KMS-11 (cell line): Measurements from ENCODE around the gene PTPRT.

Experiments used
- H2AFZ ChIP-seq: fragments of 200-600 bp; sonication (generic); 2 replicates; pipeline ENCODE4 v1.6.1; 2016; ENCODE audit warnings: antibody characterized with exemption, mixed run types, low read depth
- H3K27ac ChIP-seq: fragments of 200-600 bp; sonication (generic); 2 replicates; pipeline ENCODE4 v1.6.1; 2016; ENCODE audit warnings: mild to moderate bottlenecking, mixed run types
- H3K27me3 ChIP-seq: fragments of 200-600 bp; sonication (generic); 2 replicates; pipeline ENCODE4 v1.6.1; 2017; ENCODE audit warnings: mild to moderate bottlenecking, low read depth, mixed run types, moderate library complexity; ENCODE audit not compliant: insufficient read depth
- H3K36me3 ChIP-seq: fragments of 200-600 bp; sonication (generic); 2 replicates; pipeline ENCODE4 v1.6.1; 2017; ENCODE audit warnings: mild to moderate bottlenecking, mixed run types; ENCODE audit not compliant: insufficient read depth
- H3K4me1 ChIP-seq: fragments of 200-600 bp; sonication (generic); 2 replicates; pipeline ENCODE4 v1.6.1; 2016; ENCODE audit warnings: mild to moderate bottlenecking, low read depth, mixed run types; ENCODE audit not compliant: poor library complexity, severe bottlenecking
- H3K4me2 ChIP-seq: fragments of 200-600 bp; sonication (generic); 2 replicates; pipeline ENCODE4 v1.7.0; 2016; ENCODE audit warnings: mild to moderate bottlenecking, mixed run types
- H3K4me3 ChIP-seq: fragments of 200-600 bp; sonication (generic); IDR thresholded peaks from 2 replicates; pipeline ENCODE4 v1.6.1; 2017; ENCODE audit warnings: low read depth, low read length, mixed read lengths; ENCODE audit not compliant: insufficient read depth
- H3K79me2 ChIP-seq: fragments of 200-600 bp; sonication (generic); 2 replicates; pipeline ENCODE4 v1.6.1; 2016; ENCODE audit warnings: low read depth, mixed run types; ENCODE audit not compliant: insufficient read depth
- H3K9ac ChIP-seq: fragments of 200-600 bp; sonication (generic); 2 replicates; pipeline ENCODE4 v1.6.1; 2016; ENCODE audit warnings: mild to moderate bottlenecking, mixed run types
- H4K20me1 ChIP-seq: fragments of 200-600 bp; sonication (generic); 2 replicates; pipeline ENCODE4 v1.6.1; 2016; ENCODE audit warnings: mild to moderate bottlenecking, mixed run types; ENCODE audit not compliant: insufficient read depth
- TF ChIP-seq, protein P1 (sequence below): fragments of 200-600 bp; sonication (generic); conservative IDR thresholded peaks from 2 replicates; pipeline ENCODE4 v1.6.1; 2017; ENCODE audit warnings: low read depth, mild to moderate bottlenecking, antibody characterized with exemption, low read length, moderate library complexity, mixed read lengths

Gene PTPRT

DNA sequence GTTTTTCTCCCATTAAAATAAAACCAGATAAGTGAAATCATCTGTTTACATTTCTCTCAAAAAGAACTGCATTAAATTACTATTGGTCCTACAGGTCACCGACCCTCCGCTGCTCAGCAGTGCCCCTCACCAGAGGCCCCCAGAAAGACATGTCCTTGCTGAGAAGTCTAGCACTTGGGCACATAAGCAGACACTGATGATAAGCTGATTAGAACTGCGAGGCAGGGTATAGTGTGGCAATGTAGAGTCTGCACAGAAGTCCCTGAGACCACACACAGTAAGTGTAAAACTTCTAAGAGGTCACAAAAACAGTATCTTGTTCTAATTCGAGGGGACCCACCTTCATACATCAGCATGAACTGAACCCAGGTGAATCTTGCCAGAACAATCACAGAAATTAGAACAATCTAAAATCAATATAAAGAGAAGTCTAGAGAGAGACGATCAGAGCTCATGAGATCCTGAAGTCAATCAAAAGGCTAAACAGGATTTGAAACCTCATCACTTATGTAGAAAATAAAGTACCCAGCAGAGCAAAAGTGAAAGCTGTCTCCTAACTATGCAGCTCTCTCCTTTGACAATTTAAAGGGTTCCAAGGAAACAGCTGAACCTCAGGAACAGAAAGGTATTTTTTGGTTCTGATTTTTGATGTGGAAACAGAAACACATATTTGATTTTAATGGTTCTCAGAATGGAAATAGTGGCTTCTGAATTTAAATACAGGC, 182.9 kb downstream of the PTPRT start:
- no peaks in the 10 kb centered on the region for H3K36me3 ChIP-seq
- no peaks in the 10 kb centered on the region for H3K27me3 ChIP-seq
- no peaks in the 10 kb centered on the region for H3K79me2 ChIP-seq
- H3K9ac ChIP-seq = no peak overlapping the region
- H3K4me2 ChIP-seq = no peak overlapping the region
- no peak overlapping the region for H2AFZ ChIP-seq
- no peak overlapping the region for H3K4me3 ChIP-seq
- TF ChIP-seq, protein P1, sequence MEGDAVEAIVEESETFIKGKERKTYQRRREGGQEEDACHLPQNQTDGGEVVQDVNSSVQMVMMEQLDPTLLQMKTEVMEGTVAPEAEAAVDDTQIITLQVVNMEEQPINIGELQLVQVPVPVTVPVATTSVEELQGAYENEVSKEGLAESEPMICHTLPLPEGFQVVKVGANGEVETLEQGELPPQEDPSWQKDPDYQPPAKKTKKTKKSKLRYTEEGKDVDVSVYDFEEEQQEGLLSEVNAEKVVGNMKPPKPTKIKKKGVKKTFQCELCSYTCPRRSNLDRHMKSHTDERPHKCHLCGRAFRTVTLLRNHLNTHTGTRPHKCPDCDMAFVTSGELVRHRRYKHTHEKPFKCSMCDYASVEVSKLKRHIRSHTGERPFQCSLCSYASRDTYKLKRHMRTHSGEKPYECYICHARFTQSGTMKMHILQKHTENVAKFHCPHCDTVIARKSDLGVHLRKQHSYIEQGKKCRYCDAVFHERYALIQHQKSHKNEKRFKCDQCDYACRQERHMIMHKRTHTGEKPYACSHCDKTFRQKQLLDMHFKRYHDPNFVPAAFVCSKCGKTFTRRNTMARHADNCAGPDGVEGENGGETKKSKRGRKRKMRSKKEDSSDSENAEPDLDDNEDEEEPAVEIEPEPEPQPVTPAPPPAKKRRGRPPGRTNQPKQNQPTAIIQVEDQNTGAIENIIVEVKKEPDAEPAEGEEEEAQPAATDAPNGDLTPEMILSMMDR = no peak
- H3K27ac ChIP-seq = no peak overlapping the region
- H4K20me1 ChIP-seq = no peaks in the 10 kb centered on the region
- no peaks in the 10 kb centered on the region for H3K4me1 ChIP-seq

DNA sequence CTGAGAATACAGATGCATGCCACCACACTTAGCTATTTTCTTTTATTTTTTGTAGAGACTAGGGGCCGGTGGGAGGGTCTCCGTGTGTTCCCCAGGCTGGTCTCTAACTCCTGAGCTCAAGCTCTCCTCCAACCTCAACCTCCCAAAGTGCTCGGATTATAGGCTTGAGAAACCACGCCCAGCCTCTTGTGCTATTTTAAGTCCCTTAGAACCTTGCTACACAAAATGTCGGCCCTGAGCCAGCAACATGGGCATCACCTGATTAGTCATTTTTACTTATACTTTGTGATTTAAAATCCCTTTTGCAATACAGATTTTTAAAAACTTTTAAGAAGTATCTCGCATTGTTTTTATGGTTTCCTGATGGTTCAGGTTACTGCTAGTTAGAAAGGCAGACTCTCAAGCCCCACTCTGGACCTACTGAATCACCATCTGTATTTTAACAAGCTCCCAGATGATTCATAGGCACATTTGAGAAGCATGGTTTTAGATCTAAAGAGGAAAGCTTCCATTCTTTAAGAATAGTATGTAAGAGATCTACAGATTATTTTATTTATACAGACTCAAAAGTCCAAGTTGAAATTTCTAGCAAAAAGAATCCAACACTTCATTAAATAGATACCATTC, 186.3 kb downstream of the PTPRT start:
- no peak overlapping the region for H3K9ac ChIP-seq
- H3K36me3 ChIP-seq = no peaks in the 10 kb centered on the region
- H3K79me2 ChIP-seq = no peaks in the 10 kb centered on the region
- no peak overlapping the region for H3K4me3 ChIP-seq
- H2AFZ ChIP-seq = no peak overlapping the region
- H3K4me1 ChIP-seq = no peaks in the 10 kb centered on the region
- TF ChIP-seq, protein P1 = no peak
- H3K27me3 ChIP-seq = no peaks in the 10 kb centered on the region
- H3K4me2 ChIP-seq = no peak overlapping the region
- H4K20me1 ChIP-seq = no peaks in the 10 kb centered on the region
- H3K27ac ChIP-seq = no peak overlapping the region

- Histone ChIP-seq H3K4me1 (no peaks in the 10 kb centered on the region), H3K36me3 (no peaks in the 10 kb centered on the region), H2AFZ (no peak overlapping the region), H3K79me2 (no peaks in the 10 kb centered on the region), H3K4me2 (no peak overlapping the region), H3K27ac (no peak overlapping the region), H3K4me3 (no peak overlapping the region), H3K27me3 (no peaks in the 10 kb centered on the region), H4K20me1 (no peaks in the 10 kb centered on the region), H3K9ac (no peak overlapping the region)
- TF ChIP-seq, protein P1 = no peak
Measured at GRCh38 chr20:42996141-42996540, 193.6 kb downstream of the PTPRT start.

DNA sequence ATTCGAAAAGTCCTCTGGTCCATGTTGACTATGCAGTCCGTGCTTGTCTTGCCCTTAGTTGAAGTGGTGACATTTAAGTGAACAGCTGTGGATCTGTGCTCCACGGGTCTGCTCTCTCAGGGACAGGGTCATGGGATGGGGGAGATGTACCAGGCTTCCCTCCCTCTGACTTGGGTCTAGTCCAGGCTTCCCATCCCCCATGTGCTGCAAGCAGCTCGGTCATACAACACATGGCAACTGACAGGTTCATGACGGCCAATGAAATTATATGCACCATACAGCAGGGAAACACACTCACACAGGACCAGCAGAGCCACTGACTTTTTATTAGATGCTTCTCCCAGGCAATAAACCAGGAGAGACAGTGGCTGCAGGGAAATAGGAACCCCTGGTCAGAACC, 201.4 kb downstream of the PTPRT start:
- TF ChIP-seq, protein P1 = no peak
- Histone ChIP-seq H3K27ac (no peak overlapping the region), H3K36me3 (no peaks in the 10 kb centered on the region), H3K4me1 (no peaks in the 10 kb centered on the region), H3K27me3 (no peaks in the 10 kb centered on the region), H4K20me1 (no peaks in the 10 kb centered on the region), H2AFZ (no peak overlapping the region), H3K4me3 (no peak overlapping the region), H3K4me2 (no peak overlapping the region), H3K9ac (no peak overlapping the region), H3K79me2 (no peaks in the 10 kb centered on the region)
